ENCODE data around the gene LRRC45.
A peak's percentile ranks its signal among the peaks of the same experiment; 100 is the strongest.

The LRRC45 gene

DNA sequence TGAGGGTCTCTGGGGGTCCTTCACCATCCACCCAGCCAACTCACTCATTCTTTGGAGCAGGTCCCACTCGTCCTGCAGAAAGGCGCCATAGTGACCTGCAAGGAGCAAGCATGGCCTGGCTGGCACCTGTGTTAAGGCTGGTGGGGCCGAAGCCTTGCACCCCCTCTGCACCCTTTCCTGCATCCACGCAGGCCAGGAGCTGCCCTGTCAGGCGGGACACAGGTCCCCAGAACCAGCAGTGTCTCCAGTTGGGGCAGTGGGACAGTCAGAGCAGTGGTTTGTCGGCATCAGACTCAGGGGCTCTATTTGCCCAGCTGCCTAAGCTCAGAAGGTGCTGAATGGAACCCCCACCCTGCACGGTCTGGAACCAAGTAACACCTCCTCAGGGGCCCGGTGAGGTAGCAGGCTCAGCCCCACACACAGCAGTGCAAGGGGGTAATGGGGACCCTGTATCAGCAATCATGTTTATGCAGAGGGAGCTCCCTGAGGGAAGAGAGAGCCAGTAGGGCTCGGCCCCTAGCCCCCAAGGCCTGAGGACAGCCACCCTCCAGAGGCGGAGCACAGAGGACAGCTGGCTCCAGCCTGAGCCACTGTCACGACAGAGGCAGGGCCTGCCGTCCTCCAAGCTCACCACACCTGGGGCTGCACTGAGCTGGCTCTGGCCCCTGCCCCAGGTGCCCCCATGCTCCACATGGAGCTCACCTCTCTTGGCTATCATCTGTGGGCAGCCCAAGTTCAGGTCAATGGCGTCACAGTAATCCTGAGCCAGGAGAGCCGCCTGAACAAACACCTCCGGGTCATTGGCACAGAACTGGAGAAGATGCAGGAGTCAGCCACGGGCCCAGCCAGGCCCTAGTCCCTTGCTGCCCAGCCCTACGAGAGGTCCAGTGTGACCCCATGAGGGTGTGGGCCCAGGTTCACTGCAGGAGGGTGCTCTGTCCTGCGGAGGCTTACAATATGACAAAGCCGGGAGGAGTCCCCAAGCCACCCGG lies 40.6 kb downstream of the LRRC45 start:
- no peak for DNase-seq (ENCODE audit: low spot score)

DNA sequence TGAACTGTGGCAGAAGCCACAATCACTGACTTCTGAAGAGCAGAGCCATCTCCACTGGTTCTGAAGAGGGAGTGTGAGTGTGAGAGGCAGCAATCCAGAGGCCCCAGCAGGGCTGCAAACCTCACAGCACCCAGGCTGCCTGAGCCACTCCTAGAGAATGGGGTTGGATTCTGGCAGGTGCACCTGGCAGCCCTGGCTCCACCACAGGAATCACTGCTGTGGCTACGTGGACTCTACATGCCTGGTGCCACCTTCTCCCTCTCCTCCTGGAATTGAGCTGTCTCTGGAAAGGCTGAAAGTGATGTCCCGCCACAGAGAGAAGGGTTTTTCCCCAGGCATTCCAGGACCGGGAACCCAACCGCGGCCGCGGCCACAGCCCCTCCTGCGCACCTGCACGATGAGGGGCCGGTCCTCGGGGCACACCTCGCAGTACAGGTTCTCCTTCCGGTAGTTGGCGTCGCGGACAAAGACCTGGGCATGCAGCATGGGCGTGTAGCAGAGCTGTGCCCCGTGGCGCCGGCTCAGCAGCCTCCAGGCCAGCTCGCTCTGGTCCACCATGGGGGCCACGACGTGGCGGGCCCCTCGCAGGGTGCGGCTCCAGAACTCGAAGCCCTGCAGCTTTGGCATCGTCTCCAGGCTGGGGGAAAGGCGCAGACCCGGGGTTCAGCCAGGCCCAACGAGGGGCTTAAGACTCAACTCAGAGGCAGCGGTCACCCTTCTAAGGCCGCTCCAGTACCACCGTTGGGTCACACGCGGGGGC lies 41.5 kb downstream of the LRRC45 start:
- no peak for DNase-seq (ENCODE audit: low spot score)

DNA sequence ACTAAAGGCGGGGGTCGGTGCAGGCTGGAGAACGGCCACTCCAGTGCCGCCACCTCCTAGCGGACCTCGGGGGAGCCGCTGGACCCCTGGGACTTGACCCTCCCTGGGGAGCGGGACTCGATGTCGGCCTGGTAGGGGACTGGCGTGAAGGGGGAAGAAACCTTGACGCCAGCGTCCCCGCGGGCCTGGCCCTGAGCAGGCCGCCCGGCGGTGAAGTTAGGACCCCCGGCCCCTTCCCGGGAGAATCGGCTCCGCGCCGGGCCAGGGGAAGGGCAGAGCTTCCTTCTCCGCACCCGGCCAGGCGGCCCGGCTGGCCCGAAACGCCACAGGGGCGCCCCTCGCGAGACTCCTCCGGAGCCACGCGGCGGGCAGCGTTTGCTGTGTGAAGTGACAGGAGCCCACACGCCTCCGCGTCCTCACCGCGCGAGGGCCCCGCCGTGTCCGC lies 42.1 kb downstream of the LRRC45 start:
- no peak for DNase-seq (ENCODE audit: low spot score)

DNA sequence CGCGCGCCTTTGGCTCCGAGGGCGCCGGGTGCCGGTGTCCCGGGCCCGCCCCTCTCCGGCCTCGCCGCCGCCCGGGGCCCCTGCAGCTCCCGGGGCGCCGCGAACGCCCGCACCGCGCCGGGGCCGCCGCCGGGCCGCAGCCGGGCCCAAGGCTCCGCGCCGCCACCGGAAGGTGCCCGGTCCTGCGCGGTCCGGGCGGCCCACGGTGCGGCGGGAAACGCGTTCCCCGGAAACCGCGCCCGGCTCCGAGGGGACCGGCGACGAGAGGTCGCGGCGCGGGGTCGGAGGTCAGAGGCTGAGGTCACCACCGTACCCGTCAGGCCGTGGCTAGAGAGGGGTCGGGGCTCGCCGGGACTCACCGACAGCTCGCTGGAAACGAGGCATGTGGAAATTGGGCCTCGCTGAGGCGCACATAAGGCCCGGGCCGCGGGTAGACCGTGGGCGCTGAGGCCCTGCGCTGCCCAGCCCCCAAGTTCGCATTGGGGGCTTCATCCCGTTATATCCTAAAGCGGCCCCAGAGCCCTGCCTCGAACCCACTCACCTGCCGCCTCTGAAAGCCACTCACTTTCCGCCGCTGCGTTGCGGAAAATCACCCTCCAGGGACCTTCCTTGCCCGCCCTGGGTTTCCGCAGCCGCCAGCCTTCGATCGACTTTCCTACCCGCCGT lies 42.7 kb downstream of the LRRC45 start, which contains the start of gene DUS1L:
Gene DUS1L, minus strand, starts transcription at position 167 of the 666 bp plus-strand sequence. CDS start 745 bp downstream, outside the sequence.
- no peak for DNase-seq (ENCODE audit: low spot score)

DNA sequence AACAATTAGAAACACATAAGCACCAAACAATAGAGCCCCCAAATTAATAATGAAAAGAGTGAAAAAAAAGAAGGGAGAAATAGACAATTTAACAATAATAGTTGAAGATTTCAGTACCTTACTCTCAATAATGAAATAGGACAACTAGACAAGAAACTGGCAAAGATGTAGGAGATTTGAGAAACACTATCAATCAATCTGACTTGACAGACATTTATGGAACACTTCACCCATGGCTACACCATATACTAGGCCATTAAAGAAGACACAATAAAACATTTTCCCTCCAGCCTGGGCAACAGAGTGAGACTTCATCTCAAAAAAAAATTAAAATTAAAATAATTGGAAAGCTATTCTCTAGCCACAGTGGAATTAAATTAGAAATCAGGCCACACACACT lies 47.5 kb downstream of the LRRC45 start:
- no peak for DNase-seq (ENCODE audit: low spot score)

DNA sequence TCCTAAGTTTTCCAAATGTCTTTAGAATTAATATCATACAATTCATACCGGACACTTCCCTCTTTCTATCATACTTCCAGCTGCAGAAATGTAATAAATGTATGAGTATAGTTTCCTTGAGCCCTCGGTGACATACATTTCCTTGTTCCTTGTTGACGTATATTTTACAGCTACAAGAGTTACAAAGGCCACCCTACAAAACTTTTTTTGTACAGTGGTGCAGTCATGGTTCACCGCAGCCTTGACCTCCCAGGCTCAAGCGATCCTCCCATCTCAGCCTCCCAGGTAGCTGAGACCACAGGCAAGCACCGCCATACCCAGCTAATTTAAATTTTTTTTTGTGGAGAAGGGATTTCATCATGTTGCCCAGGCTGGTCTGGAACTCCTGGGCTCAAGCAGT lies 49.7 kb downstream of the LRRC45 start:
- no peak for DNase-seq (ENCODE audit: low spot score)

DNA sequence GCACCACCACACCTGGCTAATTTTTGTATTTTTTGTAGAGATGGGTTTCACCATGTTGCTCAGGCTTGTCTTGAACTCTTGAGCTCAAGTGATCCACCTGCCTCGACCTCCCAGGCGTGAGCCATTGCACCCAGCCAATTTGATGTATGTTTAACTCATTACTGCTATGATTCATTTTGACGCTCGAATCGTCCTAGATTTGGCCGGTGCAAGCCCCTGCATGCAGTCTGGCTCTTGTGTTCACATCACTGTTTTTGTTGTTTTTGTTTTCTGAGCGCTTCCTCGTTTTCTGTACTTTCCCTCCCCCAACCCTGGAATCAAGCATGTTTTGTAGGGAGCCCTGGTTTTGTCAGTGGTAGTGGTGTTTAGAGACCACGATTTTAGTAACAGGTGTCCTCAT lies 50.3 kb downstream of the LRRC45 start:
- no peak for DNase-seq (ENCODE audit: low spot score)

DNA sequence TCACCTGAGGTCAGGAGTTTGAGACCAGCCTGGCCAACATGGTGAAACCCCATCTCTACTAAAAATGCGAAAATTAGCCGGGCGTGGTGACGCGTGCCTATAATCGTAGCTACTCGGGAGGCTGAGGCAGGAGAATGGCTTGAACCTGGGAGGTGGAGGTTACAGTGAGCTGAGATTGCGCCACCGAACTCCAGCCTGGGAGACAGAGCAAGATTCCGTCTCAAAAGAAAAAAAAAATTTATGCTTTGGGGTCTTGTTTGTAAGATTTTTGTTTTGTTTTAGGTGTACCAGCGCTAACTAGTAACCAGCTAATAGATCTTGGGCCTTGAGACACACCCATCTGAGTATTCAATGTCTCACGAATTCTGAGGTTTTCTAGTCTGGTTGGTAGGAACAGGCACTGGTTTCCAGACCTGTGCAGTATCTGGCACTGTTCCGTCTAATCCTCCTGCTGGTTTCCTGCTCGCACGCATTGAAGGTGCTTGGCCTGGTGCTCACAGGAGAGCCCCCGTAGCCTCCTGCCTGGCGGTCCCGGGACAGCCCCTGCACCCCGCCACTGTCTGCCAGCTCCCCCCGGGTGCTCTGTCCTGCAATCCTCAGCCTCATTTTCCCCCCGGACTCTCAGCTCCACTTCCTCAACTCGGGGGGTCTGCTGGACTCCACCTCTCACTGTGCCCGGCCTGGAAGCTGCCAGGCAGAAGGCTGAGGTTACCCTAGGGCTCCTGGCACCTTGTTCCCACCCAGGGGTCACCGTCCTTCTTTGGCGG lies 53.1 kb downstream of the LRRC45 start:
- DNase-seq (ENCODE audit: low spot score), result peak; percentile 30

DNA sequence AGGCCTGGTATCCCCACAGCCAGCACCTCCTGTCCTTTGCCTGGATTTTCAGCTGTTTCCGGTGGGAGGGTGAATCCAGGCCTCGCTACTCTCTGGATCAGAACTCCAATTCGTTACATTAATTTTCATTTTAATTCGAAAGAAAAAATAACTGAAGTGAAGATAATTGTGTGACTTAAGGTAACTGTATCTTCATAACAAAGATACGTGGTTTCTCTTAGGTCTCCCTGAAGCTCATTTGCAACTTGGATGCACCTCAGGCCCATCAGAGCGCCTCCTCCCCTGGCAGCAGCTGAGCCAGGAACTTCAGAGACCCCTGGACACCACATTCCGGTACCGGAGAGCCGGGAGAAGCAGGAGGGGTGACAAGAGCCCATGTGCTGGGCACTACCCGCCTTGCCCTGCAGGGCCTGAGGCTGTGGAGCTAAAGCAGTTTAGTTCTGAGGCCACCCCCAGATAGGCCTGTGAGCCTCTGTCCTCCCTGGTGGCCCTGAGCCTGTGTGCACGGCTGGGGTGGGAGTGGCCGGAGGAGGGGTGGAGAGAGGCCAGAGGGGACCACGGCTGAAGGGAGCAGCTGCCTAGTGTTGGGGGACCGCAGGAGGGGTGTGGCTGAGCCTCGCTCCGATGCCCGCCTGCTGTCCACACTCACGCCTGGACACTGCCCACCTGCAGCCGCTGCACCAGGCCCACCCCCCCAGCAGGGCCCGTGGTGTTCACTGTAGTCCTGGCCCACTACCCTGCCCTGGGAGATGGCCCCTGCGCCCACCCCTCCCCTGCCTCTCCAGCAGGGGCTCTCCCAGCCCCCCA lies 53.9 kb downstream of the LRRC45 start:
- no peak for DNase-seq (ENCODE audit: low spot score)

DNA sequence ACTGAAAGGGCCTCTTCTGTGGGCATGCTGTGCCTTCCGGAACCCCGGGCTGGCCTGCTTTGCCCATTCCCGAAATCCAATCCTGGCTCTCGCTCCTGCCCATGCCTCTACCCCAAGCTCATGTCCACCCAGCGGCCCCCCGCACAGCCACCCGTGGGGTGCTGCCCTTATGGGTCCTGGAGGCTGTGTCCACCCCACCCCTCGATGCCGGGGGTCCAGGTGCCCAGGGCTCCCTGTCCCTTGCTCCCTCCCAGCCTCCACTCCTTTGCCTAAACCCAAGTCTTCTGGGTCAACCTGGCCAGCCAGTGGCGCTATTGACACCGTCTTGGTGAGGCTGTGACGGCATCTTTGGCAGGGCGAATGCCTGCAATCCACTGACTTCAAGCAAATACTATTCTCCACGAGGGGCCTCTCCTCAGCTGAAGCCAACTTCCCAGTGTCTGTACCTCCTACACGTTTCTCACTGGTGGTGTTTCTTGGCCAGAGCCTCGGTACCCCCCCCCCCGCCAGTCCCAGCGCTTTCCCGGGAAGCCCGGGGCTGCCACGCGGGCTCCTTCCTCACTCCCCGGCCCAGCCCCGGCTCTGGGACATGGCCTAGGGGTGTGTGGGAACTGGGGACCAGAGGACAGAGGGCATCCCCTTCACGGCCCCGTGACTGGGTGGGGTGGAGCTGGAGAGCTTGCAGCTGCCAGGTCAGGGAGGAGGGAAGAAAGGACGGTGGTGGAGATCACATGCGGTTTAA lies 54.7 kb downstream of the LRRC45 start:
- DNase-seq (ENCODE audit: low spot score), result peak; percentile 64

DNA sequence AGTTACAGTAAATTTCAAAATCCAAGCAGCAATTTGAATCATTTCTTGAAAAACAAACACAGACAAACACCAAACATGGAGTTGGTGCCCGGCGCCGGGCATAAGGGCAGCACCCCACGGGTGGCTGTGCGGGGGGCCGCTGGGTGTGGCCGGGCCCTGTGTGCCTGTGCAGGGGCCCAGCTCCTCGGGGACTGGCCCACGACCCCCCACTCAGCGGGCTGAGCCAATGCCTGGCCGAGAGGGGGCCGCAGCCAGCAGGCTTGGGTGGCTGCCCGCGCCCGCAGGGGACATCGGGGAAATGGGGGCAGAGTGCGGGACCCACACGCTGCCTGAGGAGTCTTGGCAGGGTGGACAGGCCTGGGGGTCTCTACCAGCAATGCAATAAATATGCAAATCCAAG lies 55.3 kb downstream of the LRRC45 start:
- no peak for DNase-seq (ENCODE audit: low spot score)

DNA sequence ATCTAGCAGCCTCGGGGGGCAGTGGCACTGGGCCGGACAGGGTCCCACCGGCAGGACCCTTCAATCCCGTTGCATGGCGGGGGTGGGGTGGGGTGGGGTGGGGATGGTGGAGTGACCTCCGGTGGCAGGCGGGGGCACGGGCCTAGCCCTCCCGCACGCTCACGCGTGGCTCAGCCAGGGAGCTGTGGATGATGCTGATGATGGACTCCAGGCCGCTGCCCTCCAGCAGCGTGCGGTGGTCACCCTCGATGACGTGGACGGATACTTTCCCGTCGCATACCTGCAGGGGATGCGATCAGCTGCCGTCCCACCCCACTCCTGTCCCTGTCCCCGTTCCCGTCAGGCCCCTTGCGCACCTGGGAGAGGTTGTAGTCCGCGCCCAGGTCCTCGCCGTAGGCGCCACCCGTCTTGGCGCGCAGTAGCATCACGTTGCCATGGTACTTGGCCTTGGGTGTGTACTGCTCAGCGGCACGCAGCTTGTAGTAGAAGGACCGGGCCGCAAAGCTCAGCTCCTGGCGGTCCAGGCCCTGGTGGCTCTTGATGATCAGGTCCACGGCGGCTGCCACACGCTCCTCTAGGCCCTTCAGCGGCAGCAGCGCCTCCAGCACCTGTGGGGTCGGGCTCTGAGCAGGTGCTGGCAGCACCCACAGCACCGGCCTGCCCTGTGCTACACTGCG lies 56.0 kb downstream of the LRRC45 start:
- DNase-seq (ENCODE audit: low spot score), result no peak

DNA sequence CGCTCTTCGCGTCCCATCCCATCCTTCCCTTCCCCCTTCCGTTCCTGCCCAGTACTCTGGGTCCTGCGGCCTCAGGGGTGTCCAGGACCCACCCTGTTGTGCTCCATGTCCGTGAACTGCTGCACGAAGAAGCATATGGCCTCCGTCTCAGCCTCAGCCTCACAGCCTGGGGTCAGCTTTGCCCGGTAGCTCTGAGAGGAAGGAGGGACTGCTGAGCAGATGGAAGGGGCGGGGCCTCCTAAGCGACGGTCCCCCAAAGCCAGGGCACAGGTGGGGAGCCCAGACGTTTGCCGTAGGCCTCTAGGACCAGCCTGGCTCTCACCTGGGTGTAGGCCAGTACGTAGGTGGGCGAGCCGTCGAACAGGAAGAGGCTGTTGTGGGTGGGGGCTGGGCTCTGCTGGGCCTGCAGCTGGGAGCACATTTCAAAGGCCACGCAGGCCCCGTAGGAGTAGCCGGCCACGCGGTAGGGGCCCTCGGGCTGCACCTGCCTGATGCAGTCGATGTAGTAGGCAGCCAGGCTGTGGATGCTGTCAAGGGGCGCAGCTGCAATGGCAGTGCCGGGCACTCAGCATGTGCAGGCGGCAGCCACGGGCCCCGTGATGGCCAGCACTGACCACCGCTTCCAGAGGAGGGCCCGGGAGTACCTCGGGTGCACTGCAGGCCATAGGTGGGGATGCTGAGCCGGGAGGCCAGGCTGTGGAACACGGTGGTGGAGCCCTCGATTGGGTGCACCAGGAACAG lies 57.1 kb downstream of the LRRC45 start:
- DNase-seq (ENCODE audit: low spot score), result peak; percentile 39
